Mucosa of gallbladder (tissue), 1 donor: Measurements from ENCODE around the gene PAX3. TPM values are rescaled to one million over a fixed set of nuclear protein-coding genes. Genes with fewer than 3 reads are reported as not detected.

Experiments
- DNase-seq: peaks from one replicate; pipeline ENCODE4 v3.0.0-alpha.2; 2020; ENCODE audit warnings: low spot score
- total RNA-seq: library from RNA; stranded (reverse); gene quantifications from one replicate; pipeline ENCODE4 v1.2.1, GENCODE V29; 2021
- donor health status: DM: no; HTN: no; CAD: no.

The PAX3 gene
- total RNA-seq: not detected

GRCh38 chr2:222298311-222299150, at the start of gene PAX3:
PAX3 (minus strand) TSS chr2:222298998; CDS start chr2:222298615, 383 bp downstream.
- DNase-seq: no peak

- no peak for DNase-seq
These were observed 42.5 kb upstream of the PAX3 start for GRCh38 chr2:222341331-222341730.

- no peak for DNase-seq
These were observed 39.6 kb upstream of the PAX3 start for GRCh38 chr2:222338374-222338773.

GRCh38 chr2:222336931-222337330, 38.1 kb upstream of the PAX3 start:
- DNase-seq: no peak

GRCh38 chr2:222336442-222336841, 37.6 kb upstream of the PAX3 start:
- DNase-seq: no peak

GRCh38 chr2:222334914-222335313, 36.1 kb upstream of the PAX3 start:
- no peak for DNase-seq

- no peak for DNase-seq
These were observed 34.6 kb upstream of the PAX3 start for GRCh38 chr2:222333397-222333796.

GRCh38 chr2:222332116-222332515, 33.3 kb upstream of the PAX3 start:
- no peak for DNase-seq

GRCh38 chr2:222330910-222331309, 32.1 kb upstream of the PAX3 start:
- DNase-seq: no peak

GRCh38 chr2:222322236-222322635, 23.4 kb upstream of the PAX3 start:
- no peak for DNase-seq

GRCh38 chr2:222320436-222321395, 21.9 kb upstream of the PAX3 start:
- no peak for DNase-seq

- DNase-seq: no peak
These were observed 21.0 kb upstream of the PAX3 start for GRCh38 chr2:222319586-222320435.

- no peak for DNase-seq
These were observed 20.2 kb upstream of the PAX3 start for GRCh38 chr2:222318712-222319585.

- peak; percentile 55 for DNase-seq
These were observed 19.4 kb upstream of the PAX3 start for GRCh38 chr2:222318026-222318711.

- DNase-seq: no peak
These were observed 16.8 kb upstream of the PAX3 start for GRCh38 chr2:222315443-222316121.

GRCh38 chr2:222313816-222314215, 15.0 kb upstream of the PAX3 start:
- no peak for DNase-seq

- no peak for DNase-seq
These were observed 13.4 kb upstream of the PAX3 start for GRCh38 chr2:222311978-222312738.

- no peak for DNase-seq
These were observed 12.7 kb upstream of the PAX3 start for GRCh38 chr2:222311319-222311977.
